ES-I3 (cell line): ENCODE measurements around the gene CLEC10A.
"Not testable (repeated sequence)": the region's sequence is repeated elsewhere in the genome, so short reads cannot be mapped to it uniquely, and the experiment has no call there.

Source experiments
- H3K36me3 ChIP-seq: 2 replicates; pipeline ENCODE4 v1.6.1; 2013; ENCODE audit warnings: mild to moderate bottlenecking, low read length, control low read depth, moderate library complexity; ENCODE audit not compliant: insufficient read depth
- H3K4me1 ChIP-seq: 2 replicates; pipeline ENCODE4 v1.6.1; 2013; ENCODE audit warnings: mild to moderate bottlenecking, control low read depth, low read length; ENCODE audit not compliant: insufficient read depth
- H3K9ac ChIP-seq: 2 replicates; pipeline ENCODE4 v1.6.1; 2013; ENCODE audit warnings: low read depth, mild to moderate bottlenecking, low read length, moderate library complexity
- H3K9me3 ChIP-seq: 2 replicates; pipeline ENCODE4 v1.6.1; 2013; ENCODE audit warnings: mild to moderate bottlenecking, low read length, moderate library complexity; ENCODE audit not compliant: control insufficient read depth, insufficient read depth

The CLEC10A gene

GRCh38 chr17:7072406-7072805 lies 7.6 kb downstream of the CLEC10A start:
- Histone ChIP-seq H3K9me3 (peaks cover 8% of the 10 kb centered on the region; the same call in 1 of the 2 replicates), H3K36me3 (no peaks in the 10 kb centered on the region), H3K9ac (no peak overlapping the region), H3K4me1 (no peaks in the 10 kb centered on the region)

GRCh38 chr17:7070712-7071111 lies 9.3 kb downstream of the CLEC10A start:
- no peaks in the 10 kb centered on the region for H3K4me1 ChIP-seq
- H3K9me3 ChIP-seq = peaks cover 8% of the 10 kb centered on the region; the same call in 1 of the 2 replicates
- H3K36me3 ChIP-seq = no peaks in the 10 kb centered on the region
- no peak overlapping the region for H3K9ac ChIP-seq

- H3K4me1 ChIP-seq = no peaks in the 10 kb centered on the region
- no peaks in the 10 kb centered on the region for H3K36me3 ChIP-seq
- no peak overlapping the region for H3K9ac ChIP-seq
- H3K9me3 ChIP-seq = peaks cover 8% of the 10 kb centered on the region; the same call in 1 of the 2 replicates
These were observed 11.8 kb downstream of the CLEC10A start for GRCh38 chr17:7068268-7068667.

GRCh38 chr17:7067198-7067597 lies 12.9 kb downstream of the CLEC10A start:
- Histone ChIP-seq H3K9ac (no peak overlapping the region), H3K36me3 (no peaks in the 10 kb centered on the region), H3K4me1 (no peaks in the 10 kb centered on the region), H3K9me3 (peaks cover 8% of the 10 kb centered on the region; the same call in 1 of the 2 replicates)

- H3K36me3 ChIP-seq = no peaks in the 10 kb centered on the region
- peaks cover 8% of the 10 kb centered on the region; the same call in 1 of the 2 replicates for H3K9me3 ChIP-seq
- H3K9ac ChIP-seq = no peak overlapping the region
- no peaks in the 10 kb centered on the region for H3K4me1 ChIP-seq
These were observed 15.8 kb downstream of the CLEC10A start for GRCh38 chr17:7064261-7064660.

- Histone ChIP-seq H3K9ac (no peak overlapping the region), H3K9me3 (peaks cover 8% of the 10 kb centered on the region; the same call in 1 of the 2 replicates), H3K4me1 (no peaks in the 10 kb centered on the region), H3K36me3 (no peaks in the 10 kb centered on the region)
These were observed 16.4 kb downstream of the CLEC10A start for GRCh38 chr17:7063518-7064094.

GRCh38 chr17:7060165-7060891 lies 19.7 kb downstream of the CLEC10A start:
- no peaks in the 10 kb centered on the region for H3K9me3 ChIP-seq
- no peak overlapping the region for H3K9ac ChIP-seq
- no peaks in the 10 kb centered on the region for H3K36me3 ChIP-seq
- no peaks in the 10 kb centered on the region for H3K4me1 ChIP-seq

GRCh38 chr17:7058831-7059447 lies 21.1 kb downstream of the CLEC10A start:
- no peaks in the 10 kb centered on the region for H3K36me3 ChIP-seq
- no peak overlapping the region for H3K9ac ChIP-seq
- H3K9me3 ChIP-seq = no peaks in the 10 kb centered on the region
- no peaks in the 10 kb centered on the region for H3K4me1 ChIP-seq

GRCh38 chr17:7056386-7056785 lies 23.7 kb downstream of the CLEC10A start:
- H3K36me3 ChIP-seq = no peaks in the 10 kb centered on the region
- H3K9ac ChIP-seq = no peak overlapping the region
- H3K4me1 ChIP-seq = no peaks in the 10 kb centered on the region

GRCh38 chr17:7050583-7050982 lies 29.5 kb downstream of the CLEC10A start:
- H3K36me3 ChIP-seq, H3K4me1 ChIP-seq, H3K9ac ChIP-seq, H3K9me3 ChIP-seq: not testable (repeated sequence)

More at GRCh38 chr17:7056386-7056785, 23.7 kb downstream of the CLEC10A start:
- H3K9me3 ChIP-seq = no peaks in the 10 kb centered on the region

- H3K4me1 ChIP-seq = no peaks in the 10 kb centered on the region
- H3K9ac ChIP-seq = no peak overlapping the region
- no peaks in the 10 kb centered on the region for H3K36me3 ChIP-seq
- H3K9me3 ChIP-seq = no peaks in the 10 kb centered on the region
These were observed 31.1 kb downstream of the CLEC10A start for GRCh38 chr17:7048968-7049367.

- H3K36me3 ChIP-seq = no peaks in the 10 kb centered on the region
- no peaks in the 10 kb centered on the region for H3K9me3 ChIP-seq
- H3K4me1 ChIP-seq = no peaks in the 10 kb centered on the region
- no peak overlapping the region for H3K9ac ChIP-seq
These were observed 32.5 kb downstream of the CLEC10A start for GRCh38 chr17:7047566-7047965.

- not testable (repeated sequence) for H3K9me3 ChIP-seq, H3K4me1 ChIP-seq
- peak overlapping the region; percentile 48; the same call in 1 of the 2 replicates for H3K9ac ChIP-seq
These were observed 33.2 kb downstream of the CLEC10A start for GRCh38 chr17:7046725-7047397.

GRCh38 chr17:7046127-7046724 lies 33.8 kb downstream of the CLEC10A start:
- H3K4me1 ChIP-seq = peaks cover 6% of the 10 kb centered on the region; the same call in 1 of the 2 replicates
- no peaks in the 10 kb centered on the region for H3K9me3 ChIP-seq
- H3K36me3 ChIP-seq = no peaks in the 10 kb centered on the region
- H3K9ac ChIP-seq = peak overlapping the region; percentile 48; the same call in 1 of the 2 replicates

More at GRCh38 chr17:7046725-7047397, 33.2 kb downstream of the CLEC10A start:
- not testable (repeated sequence) for H3K36me3 ChIP-seq
